Common myeloid progenitor, CD34-positive (primary cell): ENCODE measurements around the gene ESX1. TPM values are rescaled to one million over a fixed set of nuclear protein-coding genes. Genes with fewer than 3 reads are reported as not detected.
A peak's percentile ranks its signal among the peaks of the same experiment; 100 is the strongest.

Experiments used
- CTCF ChIA-PET: fragments of 350-600 bp; sonication (Branson Sonifier 250); formaldehyde crosslinking; loops from one replicate; lab custom pipeline; 2021; ENCODE audit warnings: antibody characterized with exemption; lab: Charles Lee
- POLR2A ChIA-PET: fragments of 350-600 bp; sonication (Branson Sonifier 250); formaldehyde crosslinking; loops from one replicate; lab custom pipeline; 2021; ENCODE audit warnings: antibody characterized with exemption; lab: Charles Lee
- DNase-seq, 3 donors: peaks; one replicate each; pipeline versions ENCODE4 v3.0.0 to v3.0.0-alpha.2; 2013
- H3K27ac ChIP-seq, 2 experiments: 1 replicate in 1 of 2; 2 replicates in 1 of 2; pipeline ENCODE4 v1.7.0; 2013; ENCODE audit warnings: inconsistent platforms in 2 of 2, low read length in 2 of 2, mild to moderate bottlenecking in 2 of 2, low read depth in 1 of 2, moderate library complexity in 1 of 2; ENCODE audit not compliant: severe bottlenecking in 2 of 2, insufficient read depth in 1 of 2, poor library complexity in 1 of 2
- H3K27me3 ChIP-seq, 5 experiments: replicated peaks in 2 of 5; 1 replicate in 3 of 5; 2 replicates in 2 of 5; pipeline versions ENCODE4 v1.6.1 to v1.7.0; 2013; ENCODE audit warnings: low read length in 4 of 5, mild to moderate bottlenecking in 2 of 5, moderate library complexity in 2 of 5, inconsistent platforms in 1 of 5; ENCODE audit not compliant: insufficient read depth in 5 of 5, control insufficient read depth in 4 of 5
- H3K36me3 ChIP-seq, 4 experiments: 1 replicate in 2 of 4; 2 replicates in 2 of 4; pipeline versions ENCODE4 v1.6.1 to v1.7.0; 2013; ENCODE audit warnings: low read length in 3 of 4, control low read depth in 1 of 4, mild to moderate bottlenecking in 1 of 4; ENCODE audit not compliant: control insufficient read depth in 4 of 4, insufficient read depth in 4 of 4
- H3K4me1 ChIP-seq, 4 experiments: 1 replicate in 3 of 4; 2 replicates in 1 of 4; pipeline versions ENCODE4 v1.6.1 to v1.7.1; 2013; ENCODE audit warnings: low read length in 3 of 4, mild to moderate bottlenecking in 3 of 4, control low read depth in 1 of 4, inconsistent platforms in 1 of 4, moderate library complexity in 1 of 4; ENCODE audit not compliant: control insufficient read depth in 4 of 4, insufficient read depth in 4 of 4; ENCODE audit errors: control extremely low read depth in 1 of 4
- H3K4me3 ChIP-seq, 7 experiments: 1 replicate in 4 of 7; 2 replicates in 3 of 7; pipeline versions ENCODE4 v1.5.1 to v1.7.0; 2013; ENCODE audit warnings: mild to moderate bottlenecking in 7 of 7, low read length in 6 of 7, moderate library complexity in 6 of 7, inconsistent platforms in 2 of 7, low read depth in 2 of 7, control low read depth in 1 of 7; ENCODE audit not compliant: insufficient read depth in 4 of 7, control insufficient read depth in 1 of 7; ENCODE audit errors: extremely low read depth in 1 of 7
- H3K9me3 ChIP-seq, 5 experiments: 1 replicate in 4 of 5; 2 replicates in 1 of 5; pipeline versions ENCODE4 v1.6.1 to v1.7.1; 2013; ENCODE audit warnings: low read length in 4 of 5, mild to moderate bottlenecking in 2 of 5, inconsistent platforms in 1 of 5, low read depth in 1 of 5, moderate library complexity in 1 of 5; ENCODE audit not compliant: control insufficient read depth in 4 of 5, insufficient read depth in 2 of 5; ENCODE audit errors: control extremely low read depth in 1 of 5
- WGBS: methylation state at CpG from one replicate; pipeline ENCODE4 v1.1.5; 2013; ENCODE audit not compliant: insufficient coverage; 5-methylcytosine and 5-hydroxymethylcytosine counted together
- polyA plus RNA-seq: library from polyadenylated mRNA; unstranded; fragments of 120-200 nt; gene quantifications from one replicate; pipeline ENCODE4 v1.2.1, GENCODE V29; 2013

The ESX1 gene
- polyA plus RNA-seq: not detected

DNA sequence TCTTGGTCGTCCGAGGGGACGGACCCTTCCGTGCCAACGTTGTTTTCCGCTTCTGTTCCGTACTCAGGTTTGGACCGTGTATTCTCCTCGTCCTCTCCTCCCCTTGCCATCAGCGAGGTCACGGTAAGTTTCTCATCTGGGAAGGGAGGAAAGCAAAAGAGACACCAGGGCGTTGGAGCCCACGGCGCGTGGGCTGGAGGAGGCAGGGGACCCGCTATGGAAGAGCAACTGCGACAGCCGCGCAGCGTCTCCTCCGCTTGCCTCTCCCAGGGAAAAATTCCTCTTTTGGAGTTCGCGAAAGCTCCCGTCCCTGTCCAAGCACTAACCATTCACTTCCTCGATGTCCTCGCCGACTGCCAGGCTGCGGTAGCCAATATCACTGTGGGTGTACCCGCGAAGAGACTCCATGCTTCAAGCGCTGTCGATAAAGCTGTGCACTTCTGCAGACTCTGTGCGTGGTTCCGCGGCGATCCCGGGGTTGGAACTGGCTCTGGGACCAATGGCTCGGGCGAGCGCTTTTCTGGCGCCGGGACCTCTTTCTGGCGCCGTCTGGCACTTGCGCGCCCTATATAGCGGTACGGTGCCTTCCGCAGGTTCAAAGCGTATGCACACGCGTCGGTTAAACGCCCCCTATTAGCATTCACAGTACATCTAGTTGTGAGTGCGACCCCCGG lies at the start of gene ESX1:
Gene ESX1 (minus strand): TSS at position 492 of the 674 bp plus-strand sequence. CDS start 84 bp downstream, at position 408.
- POLR2A ChIA-PET: no interaction called here
- peak in 2 of 3 donors; percentile 30 to 39 for DNase-seq
- H3K4me1 ChIP-seq: peaks cover 0 to 16% (median 8%) of the 10 kb centered on the region in 4 experiments
- peaks cover 7 to 61% (median 29%) of the 10 kb centered on the region in 5 experiments for H3K27me3 ChIP-seq
- H3K27ac ChIP-seq: no peak within 1 kb of the TSS
- H3K4me3 ChIP-seq: peak within 1 kb of the TSS in 5 of 7 experiments; percentile 17 to 50 (median 43)
- 34% methylated on average over 53 of the region's 56 CpGs for WGBS
- no peaks in the 10 kb centered on the region for H3K36me3 ChIP-seq
- H3K9me3 ChIP-seq: peaks cover 0 to 11% (median 0%) of the 10 kb centered on the region in 5 experiments
- CTCF ChIA-PET: interaction anchor here (1.0 kb wide), 1 partner anchor 59 kb away, joined by 5 read pairs; no protein-coding TSS in a partner anchor

DNA sequence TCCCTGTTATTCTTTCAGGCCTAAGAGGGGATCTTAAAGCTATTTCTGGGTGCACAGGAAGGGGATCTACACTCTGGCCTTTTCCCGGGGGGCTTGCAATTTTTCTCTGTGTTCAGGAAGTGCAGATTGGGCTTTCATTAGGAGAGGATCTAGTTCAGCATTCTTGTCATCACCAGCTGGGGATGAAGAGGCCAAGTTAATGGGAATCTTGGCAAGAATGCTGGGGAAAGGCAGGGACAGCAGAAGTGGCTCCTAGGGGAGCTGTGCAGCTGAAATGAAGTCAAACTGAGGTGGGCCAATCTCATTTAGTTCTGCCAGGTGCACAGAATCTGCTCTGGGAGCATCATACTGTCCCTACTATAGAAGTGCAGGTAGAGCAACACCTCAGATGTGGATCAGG lies 40.9 kb upstream of the ESX1 start:
- H3K9me3 ChIP-seq: no peaks in the 10 kb centered on the region
- H3K4me1 ChIP-seq: no peaks in the 10 kb centered on the region
- no peak for DNase-seq
- H3K36me3 ChIP-seq: no peaks in the 10 kb centered on the region
- ChIA-PET POLR2A (no interaction called here), CTCF (no interaction called here)
- H3K27ac ChIP-seq: no peak overlapping the region
- WGBS: 86% methylated on average over 1 of the region's 1 CpG
- H3K4me3 ChIP-seq: no peak overlapping the region
- H3K27me3 ChIP-seq: peaks cover 0 to 2% (median 0%) of the 10 kb centered on the region in 5 experiments

DNA sequence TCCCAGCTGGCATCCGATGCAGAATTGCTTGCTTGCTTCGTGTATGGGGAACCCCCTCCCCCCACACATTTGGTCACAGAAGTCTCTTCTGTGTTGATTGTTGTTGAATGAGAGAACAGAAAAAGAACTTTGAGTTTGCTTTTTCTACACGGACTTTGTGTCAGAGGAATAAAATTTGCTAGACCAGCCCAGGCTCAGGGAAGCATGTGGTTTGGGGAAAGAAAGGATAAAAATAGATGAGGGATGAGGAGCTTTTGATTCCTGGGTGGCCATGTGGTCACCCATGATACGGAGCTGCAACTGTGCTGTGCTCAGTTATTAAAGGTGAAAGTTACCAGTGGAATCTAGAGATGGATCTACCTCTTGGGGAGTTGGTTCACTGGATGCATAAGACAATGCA lies 34.2 kb upstream of the ESX1 start:
- Histone ChIP-seq H3K4me3 (no peak overlapping the region), H3K9me3 (no peaks in the 10 kb centered on the region), H3K27ac (no peak overlapping the region), H3K36me3 (no peaks in the 10 kb centered on the region), H3K27me3 (peaks cover 0 to 9% (median 0%) of the 10 kb centered on the region in 5 experiments), H3K4me1 (no peaks in the 10 kb centered on the region)
- ChIA-PET CTCF (no interaction called here), POLR2A (no interaction called here)
- WGBS: 63% methylated on average over 2 of the region's 4 CpGs
- no peak for DNase-seq

DNA sequence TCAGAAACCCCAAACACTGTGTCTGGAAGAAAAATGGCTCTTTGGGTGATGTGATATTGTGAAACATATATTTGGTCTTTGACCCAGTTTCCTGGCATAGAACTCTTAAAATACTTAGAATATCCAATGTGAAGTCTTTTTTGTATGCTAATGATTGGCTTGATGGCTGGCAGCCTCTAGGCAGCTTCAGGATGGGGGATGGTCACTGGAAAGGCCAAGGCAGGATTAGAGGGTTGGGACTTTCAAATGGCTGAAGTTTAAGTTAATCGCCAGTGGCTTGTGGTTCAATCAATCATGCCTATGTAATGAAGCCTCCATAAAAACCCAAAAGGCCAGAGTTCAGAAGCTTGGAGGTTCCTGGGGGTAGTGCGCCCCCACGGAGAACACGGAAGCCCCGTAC lies 33.5 kb upstream of the ESX1 start:
- Histone ChIP-seq H3K9me3 (no peaks in the 10 kb centered on the region), H3K4me3 (no peak overlapping the region), H3K36me3 (no peaks in the 10 kb centered on the region), H3K4me1 (no peaks in the 10 kb centered on the region), H3K27ac (no peak overlapping the region), H3K27me3 (peaks cover 0 to 9% (median 0%) of the 10 kb centered on the region in 5 experiments)
- 66% methylated on average over 5 of the region's 5 CpGs for WGBS
- ChIA-PET POLR2A (no interaction called here), CTCF (no interaction called here)
- no peak for DNase-seq

DNA sequence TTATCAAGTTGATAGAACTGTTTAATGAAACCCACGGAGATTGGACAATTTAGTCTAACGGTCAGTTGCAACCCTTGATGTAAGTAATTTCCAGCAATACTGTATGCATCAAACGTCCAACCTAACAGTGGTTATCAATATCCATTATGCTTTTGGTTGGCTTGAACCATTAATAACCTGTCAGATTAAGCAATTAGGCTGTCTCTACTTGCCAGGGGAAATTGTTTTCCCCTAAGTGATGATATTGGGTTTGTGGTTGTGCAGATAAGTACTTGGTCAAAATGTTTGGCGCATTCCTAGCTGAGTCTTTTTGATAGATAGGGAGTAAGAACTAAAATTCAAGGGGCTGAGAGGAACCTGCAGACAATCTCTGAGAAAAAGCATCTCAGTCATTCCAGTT lies 30.5 kb upstream of the ESX1 start:
- Histone ChIP-seq H3K27ac (no peak overlapping the region), H3K9me3 (no peaks in the 10 kb centered on the region), H3K4me1 (no peaks in the 10 kb centered on the region), H3K27me3 (peaks cover 0 to 9% (median 0%) of the 10 kb centered on the region in 5 experiments), H3K36me3 (no peaks in the 10 kb centered on the region), H3K4me3 (no peak overlapping the region)
- ChIA-PET CTCF (interaction anchor here (1.1 kb wide), 1 partner anchor 22 kb away, joined by 3 read pairs; no protein-coding TSS in a partner anchor), POLR2A (no interaction called here)
- 92% methylated on average over 4 of the region's 4 CpGs for WGBS
- DNase-seq: no peak

DNA sequence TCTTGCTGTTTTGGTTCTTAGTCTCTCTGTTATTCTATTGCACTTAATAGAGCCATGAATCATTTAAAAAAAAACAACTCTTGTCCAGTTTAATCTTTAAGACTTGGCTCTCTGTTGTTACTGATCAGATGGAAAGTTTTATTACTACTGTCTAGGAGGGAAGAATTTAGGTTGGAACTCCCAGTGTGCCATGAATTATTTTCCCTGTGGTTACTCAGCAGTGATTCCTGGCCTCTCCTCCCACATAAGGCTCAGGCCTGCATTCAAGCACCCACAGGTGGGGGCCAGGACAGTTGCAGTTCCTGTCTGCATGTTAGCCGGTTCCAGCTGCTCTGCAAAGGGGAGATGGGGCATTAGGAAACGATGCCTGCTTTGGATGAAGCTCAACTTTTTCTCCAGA lies 29.8 kb upstream of the ESX1 start:
- no peak overlapping the region for H3K27ac ChIP-seq
- no peaks in the 10 kb centered on the region for H3K4me1 ChIP-seq
- no peaks in the 10 kb centered on the region for H3K9me3 ChIP-seq
- 60% methylated on average over 1 of the region's 2 CpGs for WGBS
- H3K4me3 ChIP-seq: no peak overlapping the region
- no peak for DNase-seq
- H3K36me3 ChIP-seq: no peaks in the 10 kb centered on the region
- peaks cover 0 to 9% (median 0%) of the 10 kb centered on the region in 5 experiments for H3K27me3 ChIP-seq
- ChIA-PET CTCF (interaction anchor here (1.1 kb wide), 1 partner anchor 23 kb away, joined by 3 read pairs; no protein-coding TSS in a partner anchor), POLR2A (no interaction called here)

DNA sequence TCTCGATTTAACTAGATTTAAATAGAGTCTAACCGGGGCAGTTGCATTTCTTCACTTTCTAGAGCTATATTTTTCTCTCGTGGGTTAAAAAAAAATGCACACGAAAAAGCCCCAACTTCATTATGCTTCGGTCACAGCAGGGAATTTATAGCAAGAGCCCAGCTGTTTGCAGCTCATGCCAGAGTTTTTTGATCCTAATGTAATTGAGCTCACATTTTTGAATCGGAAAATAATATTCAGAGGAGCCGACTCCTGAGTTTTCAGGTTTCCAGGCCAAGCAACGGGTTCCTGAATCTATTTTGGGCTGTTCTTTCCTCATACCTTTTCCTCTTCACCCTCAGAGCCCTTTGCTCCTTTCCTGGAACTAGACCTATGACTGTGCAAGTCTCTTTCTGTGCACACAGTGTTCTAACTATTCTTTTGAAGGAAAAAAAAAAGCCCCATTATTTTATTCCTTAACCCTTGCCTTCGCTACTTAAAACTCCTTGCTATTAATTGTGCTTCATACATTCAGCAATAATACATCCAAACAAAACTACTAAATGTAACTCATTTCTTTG lies 27.5 kb upstream of the ESX1 start:
- 53% methylated on average over 8 of the region's 9 CpGs for WGBS
- ChIA-PET CTCF (no interaction called here), POLR2A (no interaction called here)
- H3K27ac ChIP-seq: no peak overlapping the region
- DNase-seq: no peak
- H3K27me3 ChIP-seq: no peaks in the 10 kb centered on the region
- H3K36me3 ChIP-seq: no peaks in the 10 kb centered on the region
- no peaks in the 10 kb centered on the region for H3K4me1 ChIP-seq
- H3K4me3 ChIP-seq: no peak overlapping the region
- no peaks in the 10 kb centered on the region for H3K9me3 ChIP-seq
